SK-N-SH (cell line): ENCODE data around the gene CHERP. TPM values are rescaled to one million over a fixed set of nuclear protein-coding genes. Genes with fewer than 3 reads are reported as not detected.
"Not testable (repeated sequence)": the region's sequence is repeated elsewhere in the genome, so short reads cannot be mapped to it uniquely, and the experiment has no call there.

Source experiments
- CTCF ChIA-PET: fragments of 300-600, 350-600 bp; formaldehyde crosslinking; extraction: SDS; loops from one replicate; lab custom pipeline; 2021; lab: Yijun Ruan, JAX
- POLR2A ChIA-PET: fragments of 350-600 bp; sonication (Branson Sonifier 250); formaldehyde crosslinking; extraction: SDS; loops from one replicate; lab custom pipeline; 2020; ENCODE audit warnings: antibody characterized with exemption, inconsistent platforms; lab: Yijun Ruan, JAX
- DNase-seq: peaks from one replicate; pipeline ENCODE4 v3.0.0; 2012
- H2AFZ ChIP-seq: fragments of 200-600 bp; sonication (generic); 2 replicates; pipeline ENCODE4 v1.8.1; 2016; ENCODE audit warnings: antibody characterized with exemption, mild to moderate bottlenecking, low read depth
- H3F3A ChIP-seq: fragments of 200-600 bp; sonication (generic); replicated peaks from 2 replicates; pipeline ENCODE3; 2016; ENCODE audit warnings: antibody characterized with exemption, mild to moderate bottlenecking; ENCODE audit not compliant: insufficient read depth
- H3K27ac ChIP-seq, 2 experiments: fragments of 200-500 bp in 1 of 2; fragments of 200-600 bp in 1 of 2; sonication (Bioruptor generic) in 1 of 2; sonication (generic), shearing (Covaris generic) in 1 of 2; 2 replicates each; pipeline versions ENCODE4 v1.5.1 to v1.6.1; 2014 to 2016; ENCODE audit warnings: low read depth in 2 of 2, inconsistent platforms in 1 of 2, low read length in 1 of 2, mild to moderate bottlenecking in 1 of 2, mixed read lengths in 1 of 2
- H3K27me3 ChIP-seq: fragments of 200-600 bp; sonication (generic), shearing (Covaris generic); 2 replicates; pipeline ENCODE4 v1.6.1; 2016; ENCODE audit warnings: mixed run types; ENCODE audit not compliant: insufficient read depth
- H3K36me3 ChIP-seq, 2 experiments: fragments of 200-500 bp in 1 of 2; fragments of 200-600 bp in 1 of 2; sonication (Bioruptor generic) in 1 of 2; sonication (generic) in 1 of 2; replicated peaks in 1 of 2; 2 replicates each; pipeline versions ENCODE3 to v1.5.1; 2014 to 2016; ENCODE audit warnings: low read length in 1 of 2, mild to moderate bottlenecking in 1 of 2; ENCODE audit not compliant: insufficient read depth in 2 of 2, control insufficient read depth in 1 of 2
- H3K4me1 ChIP-seq, 2 experiments: fragments of 200-500 bp in 1 of 2; fragments of 200-600 bp in 1 of 2; sonication (Bioruptor generic) in 1 of 2; sonication (generic), shearing (Covaris generic) in 1 of 2; 2 replicates each; pipeline versions ENCODE4 v1.5.1 to v1.6.1; 2014 to 2016; ENCODE audit warnings: low read depth in 1 of 2, low read length in 1 of 2, mixed run types in 1 of 2; ENCODE audit not compliant: insufficient read depth in 2 of 2, control insufficient read depth in 1 of 2
- H3K4me2 ChIP-seq: fragments of 200-600 bp; sonication (generic), shearing (Covaris generic); 2 replicates; pipeline ENCODE4 v1.6.1; 2017; ENCODE audit warnings: mixed run types
- H3K4me3 ChIP-seq, 2 experiments: fragments of 200-500 bp in 1 of 2; fragments of 200-600 bp in 1 of 2; sonication (Bioruptor generic) in 1 of 2; sonication (generic), shearing (Covaris generic) in 1 of 2; 2 replicates each; pipeline versions ENCODE4 v1.5.1 to v1.8.1; 2014 to 2016; ENCODE audit warnings: low read depth in 2 of 2, inconsistent platforms in 1 of 2, low read length in 1 of 2, mild to moderate bottlenecking in 1 of 2, mixed read lengths in 1 of 2, moderate library complexity in 1 of 2
- H3K79me2 ChIP-seq: fragments of 200-600 bp; sonication (generic); 2 replicates; pipeline ENCODE4 v1.8.1; 2017; ENCODE audit warnings: mild to moderate bottlenecking; ENCODE audit not compliant: insufficient read depth
- H3K9ac ChIP-seq: fragments of 200-600 bp; sonication (generic); 2 replicates; pipeline ENCODE4 v1.6.1; 2017; ENCODE audit warnings: mixed run types
- H3K9me2 ChIP-seq: fragments of 200-600 bp; sonication (generic); 2 replicates; pipeline ENCODE4 v1.6.1; 2017; ENCODE audit warnings: mixed run types
- H3K9me3 ChIP-seq: fragments of 200-600 bp; sonication (generic); 2 replicates; pipeline ENCODE4 v1.6.1; 2017; ENCODE audit warnings: mixed run types, mild to moderate bottlenecking, moderate library complexity
- H4K20me1 ChIP-seq: fragments of 200-600 bp; sonication (generic); 2 replicates; pipeline ENCODE4 v1.6.1; 2017; ENCODE audit warnings: mild to moderate bottlenecking, mixed run types; ENCODE audit not compliant: insufficient read depth
- ELF1 ChIP-seq: IDR thresholded peaks from 2 replicates; pipeline ENCODE4 v1.4.0; 2012
- EZH2phosphoT487 ChIP-seq: fragments of 200-600 bp; sonication (generic); IDR thresholded peaks from 2 replicates; pipeline ENCODE4 v1.6.1; 2017; ENCODE audit warnings: low read depth, mixed run types, mild to moderate bottlenecking, antibody characterized with exemption, moderate library complexity, borderline replicate concordance
- IRF3 ChIP-seq: fragments of 150-350 bp; IDR thresholded peaks from 2 replicates; pipeline ENCODE4 v1.6.1; 2016; ENCODE audit warnings: mild to moderate bottlenecking, low read depth, low read length
- JUND ChIP-seq: IDR thresholded peaks from 2 replicates; pipeline ENCODE4 v1.4.0; 2012
- MAX ChIP-seq: IDR thresholded peaks from 2 replicates; pipeline ENCODE4 v1.4.0; 2012; ENCODE audit warnings: low read depth
- RXRA ChIP-seq: IDR thresholded peaks from 2 replicates; pipeline ENCODE4 v1.4.0; 2012; ENCODE audit warnings: low read depth, mild to moderate bottlenecking, borderline replicate concordance
- WGBS: methylation state at CpG from one replicate; pipeline ENCODE4 v1.1.6; 2017; ENCODE audit warnings: low lambda C conversion rate; 5-methylcytosine and 5-hydroxymethylcytosine counted together
- polyA plus RNA-seq, 3 experiments: library from polyadenylated mRNA; depleted of rRNA; stranded (reverse); fragments of >200 nt; gene quantifications; 2 replicates each; pipeline ENCODE4 v1.2.3, GENCODE V29; 2012
- TF ChIP-seq, protein P1 (sequence below): IDR thresholded peaks from 2 replicates; pipeline ENCODE4 v1.4.0; 2012; ENCODE audit warnings: low read depth, borderline replicate concordance
- TF ChIP-seq, protein P2 (sequence below): fragments of 200-600 bp; sonication (generic); IDR thresholded peaks from 2 replicates; pipeline ENCODE4 v1.6.1; 2017; ENCODE audit warnings: antibody characterized with exemption, mild to moderate bottlenecking, moderate library complexity

Gene CHERP
- polyA plus RNA-seq, 1 of the 3 experiments (the other 2 are of a cell fraction), result 16.8 TPM

GRCh38 chr19:16472992-16473391, 69.2 kb downstream of the CHERP start:
- no peak overlapping the region for H3K4me3 ChIP-seq
- H3K9me2 ChIP-seq, result no peaks in the 10 kb centered on the region
- peak overlapping the region; percentile 95; the same call in 1 of the 2 replicates for H2AFZ ChIP-seq
- H3F3A ChIP-seq, result peaks cover 3% of the 10 kb centered on the region
- ChIA-PET CTCF (interaction anchor here (0.6 to 1.2 kb wide), 2 partner anchors 16 to 31 kb away, joined by 3 to 4 read pairs; no protein-coding TSS in a partner anchor), POLR2A (no interaction called here)
- H3K9ac ChIP-seq, result no peak overlapping the region
- H3K79me2 ChIP-seq, result peaks cover 35% of the 10 kb centered on the region
- H3K9me3 ChIP-seq, result no peaks in the 10 kb centered on the region
- no peak overlapping the region for H3K4me2 ChIP-seq
- TF ChIP-seq ELF1 (no peak), IRF3 (no peak), JUND (no peak), MAX (no peak), EZH2phosphoT487 (no peak), RXRA (no peak)
- TF ChIP-seq, protein P1, sequence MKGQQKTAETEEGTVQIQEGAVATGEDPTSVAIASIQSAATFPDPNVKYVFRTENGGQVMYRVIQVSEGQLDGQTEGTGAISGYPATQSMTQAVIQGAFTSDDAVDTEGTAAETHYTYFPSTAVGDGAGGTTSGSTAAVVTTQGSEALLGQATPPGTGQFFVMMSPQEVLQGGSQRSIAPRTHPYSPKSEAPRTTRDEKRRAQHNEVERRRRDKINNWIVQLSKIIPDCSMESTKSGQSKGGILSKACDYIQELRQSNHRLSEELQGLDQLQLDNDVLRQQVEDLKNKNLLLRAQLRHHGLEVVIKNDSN, result no peak
- TF ChIP-seq, protein P2, sequence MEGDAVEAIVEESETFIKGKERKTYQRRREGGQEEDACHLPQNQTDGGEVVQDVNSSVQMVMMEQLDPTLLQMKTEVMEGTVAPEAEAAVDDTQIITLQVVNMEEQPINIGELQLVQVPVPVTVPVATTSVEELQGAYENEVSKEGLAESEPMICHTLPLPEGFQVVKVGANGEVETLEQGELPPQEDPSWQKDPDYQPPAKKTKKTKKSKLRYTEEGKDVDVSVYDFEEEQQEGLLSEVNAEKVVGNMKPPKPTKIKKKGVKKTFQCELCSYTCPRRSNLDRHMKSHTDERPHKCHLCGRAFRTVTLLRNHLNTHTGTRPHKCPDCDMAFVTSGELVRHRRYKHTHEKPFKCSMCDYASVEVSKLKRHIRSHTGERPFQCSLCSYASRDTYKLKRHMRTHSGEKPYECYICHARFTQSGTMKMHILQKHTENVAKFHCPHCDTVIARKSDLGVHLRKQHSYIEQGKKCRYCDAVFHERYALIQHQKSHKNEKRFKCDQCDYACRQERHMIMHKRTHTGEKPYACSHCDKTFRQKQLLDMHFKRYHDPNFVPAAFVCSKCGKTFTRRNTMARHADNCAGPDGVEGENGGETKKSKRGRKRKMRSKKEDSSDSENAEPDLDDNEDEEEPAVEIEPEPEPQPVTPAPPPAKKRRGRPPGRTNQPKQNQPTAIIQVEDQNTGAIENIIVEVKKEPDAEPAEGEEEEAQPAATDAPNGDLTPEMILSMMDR, result no peak
- WGBS, result 100% methylated on average over 2 of the region's 2 CpGs
- H3K4me1 ChIP-seq, result peaks cover 8 to 13% of the 10 kb centered on the region in 2 experiments; a peak in 3 of 4 replicates
- no peak overlapping the region for H3K27ac ChIP-seq
- DNase-seq, result no peak
- H3K27me3 ChIP-seq, result no peaks in the 10 kb centered on the region; the same call in 1 of the 2 replicates
- peaks cover 21% of the 10 kb centered on the region; the same call in 1 of the 2 replicates for H4K20me1 ChIP-seq
- no peaks in the 10 kb centered on the region for H3K36me3 ChIP-seq

- H3K27me3 ChIP-seq, DNase-seq, H3K36me3 ChIP-seq, H3K9me2 ChIP-seq, H3F3A ChIP-seq, POLR2A ChIA-PET, H3K9me3 ChIP-seq: not testable (repeated sequence)
- peak overlapping the region; percentile 75 to 76 for H3K4me3 ChIP-seq
- peaks cover 21% of the 10 kb centered on the region; the same call in 1 of the 2 replicates for H4K20me1 ChIP-seq
- H3K27ac ChIP-seq, result peak overlapping the region in 1 of 2 experiments; percentile 80; a peak in 3 of 4 replicates
- peaks cover 40% of the 10 kb centered on the region for H3K79me2 ChIP-seq
- peak overlapping the region; percentile 75 for H3K9ac ChIP-seq
- 91% methylated on average over 2 of the region's 2 CpGs for WGBS
- CTCF ChIA-PET, result interaction anchor here (0.6 to 1.2 kb wide), 2 partner anchors 15 to 31 kb away, joined by 3 to 4 read pairs; no protein-coding TSS in a partner anchor
- peak overlapping the region; percentile 95 for H2AFZ ChIP-seq
- peak overlapping the region; percentile 93 for H3K4me2 ChIP-seq
- H3K4me1 ChIP-seq, result peaks cover 8 to 17% of the 10 kb centered on the region in 2 experiments; a peak in 3 of 4 replicates
Observed at GRCh38 chr19:16472559-16472899, 69.7 kb downstream of the CHERP start.
